Measurements from ENCODE around the gene STOM. TPM values are rescaled to one million over a fixed set of nuclear protein-coding genes. Genes with fewer than 3 reads are reported as not detected.

STOM gene
- total RNA-seq, 1 experiment from 2014 or later = 33.1 TPM

GRCh38 chr9:121289772-121290370, 80.2 kb downstream of the STOM start:
- TF ChIP-seq CTCF (IDR thresholded peaks at IDR 0.05; ENCODE audit: insufficient read depth in 1 of 2, low read depth in 1 of 2, low read length in 1 of 2, severe bottlenecking in 1 of 2, unreplicated experiment in 1 of 2) = no peak
- H3K27me3 Mint-ChIP-seq (ENCODE audit: insufficient read depth, unreplicated experiment) = no peaks in the 10 kb centered on the region

GRCh38 chr9:121289026-121289771, 80.9 kb downstream of the STOM start:
- Mint-ChIP-seq H3K27ac (ENCODE audit: unreplicated experiment) (peak overlapping the region; percentile 99), H3K4me1 (ENCODE audit: low read depth, unreplicated experiment) (peaks cover 39% of the 10 kb centered on the region), H3K36me3 (ENCODE audit: insufficient read depth, unreplicated experiment) (peaks cover 7% of the 10 kb centered on the region), H3K9me3 (ENCODE audit: unreplicated experiment) (no peaks in the 10 kb centered on the region), H3K27me3 (ENCODE audit: insufficient read depth, unreplicated experiment) (no peaks in the 10 kb centered on the region), H3K4me3 (ENCODE audit: unreplicated experiment) (peak overlapping the region; percentile 28)
- Histone ChIP-seq H3K9me3 (no peaks in the 10 kb centered on the region), H3K4me3 (ENCODE audit: low read depth, low read length) (no peak overlapping the region), H3K27me3 (replicated peaks; ENCODE audit: control insufficient read depth, insufficient read depth, low read length) (no peaks in the 10 kb centered on the region), H3K4me1 (peaks cover 48% of the 10 kb centered on the region), H3K36me3 (ENCODE audit: control insufficient read depth, insufficient read depth, low read length) (peaks cover 1% of the 10 kb centered on the region; the same call in 1 of the 2 replicates)
- intact Hi-C loops (cut with micrococcal nuclease; ENCODE audit: unreplicated experiment) = loop anchor here (1.0 kb wide), 1 partner anchor 9 kb away; no protein-coding TSS in a partner anchor
- POLR2A ChIA-PET = interaction anchor here (0.9 to 1.5 kb wide), 2 partner anchors 21 to 31 kb away, joined by 3 read pairs; partner anchors contain the start of gene GSN
- BruUV-seq (replicated peaks) = no TSS peak
- DNase-seq = peak; percentile 73 to 86
- CTCF ChIA-PET = interaction anchor here (0.5 to 1.3 kb wide), 3 partner anchors 11 to 87 kb away, joined by 3 to 11 read pairs (median 5); partner anchors contain the start of gene GSN
- TF ChIP-seq CTCF (IDR thresholded peaks at IDR 0.05; ENCODE audit: insufficient read depth in 1 of 2, low read depth in 1 of 2, low read length in 1 of 2, severe bottlenecking in 1 of 2, unreplicated experiment in 1 of 2) = no peak

More at GRCh38 chr9:121289772-121290370, 80.2 kb downstream of the STOM start:
- H3K9me3 Mint-ChIP-seq (ENCODE audit: unreplicated experiment) = no peaks in the 10 kb centered on the region
- H3K27ac Mint-ChIP-seq (ENCODE audit: unreplicated experiment) = peak overlapping the region; percentile 99
- ChIA-PET POLR2A (interaction anchor here (0.6 to 1.5 kb wide), 3 partner anchors 9 to 30 kb away, joined by 3 to 4 read pairs (median 3); partner anchors contain the start of gene GSN), CTCF (interaction anchor here (1.1 to 1.3 kb wide), 2 partner anchors 12 to 22 kb away, joined by 5 to 11 read pairs; partner anchors contain the start of gene GSN)
- intact Hi-C loops (cut with micrococcal nuclease; ENCODE audit: unreplicated experiment) = loop anchor here (1.0 kb wide), 1 partner anchor 8 kb away; no protein-coding TSS in a partner anchor
- H3K4me1 Mint-ChIP-seq (ENCODE audit: low read depth, unreplicated experiment) = peaks cover 34% of the 10 kb centered on the region
- peaks cover 47% of the 10 kb centered on the region for H3K4me1 ChIP-seq
- peaks cover 7% of the 10 kb centered on the region for H3K36me3 Mint-ChIP-seq (ENCODE audit: insufficient read depth, unreplicated experiment)
- BruUV-seq (replicated peaks) = no TSS peak
- H3K4me3 ChIP-seq (ENCODE audit: low read depth, low read length) = no peak overlapping the region
- peak in 1 of 2 experiments; percentile 14 for DNase-seq
- H3K4me3 Mint-ChIP-seq (ENCODE audit: unreplicated experiment) = peak overlapping the region; percentile 28
- no peaks in the 10 kb centered on the region; the same call in 1 of the 2 replicates for H3K36me3 ChIP-seq (ENCODE audit: control insufficient read depth, insufficient read depth, low read length)
- no peaks in the 10 kb centered on the region for H3K9me3 ChIP-seq
- no peaks in the 10 kb centered on the region for H3K27me3 ChIP-seq (replicated peaks; ENCODE audit: control insufficient read depth, insufficient read depth, low read length)

Other genes starting within 250 kb of the STOM start
- gene RAB14, start 168.4 kb downstream of the STOM start, total RNA-seq (2022) = 70.3 and 73.2 TPM in 2 replicates
- gene GSN, start 102.1 kb downstream of the STOM start, total RNA-seq (2022) = 99.6 and 100 TPM in 2 replicates
- gene GGTA1, start 129.6 kb upstream of the STOM start, total RNA-seq (2022) = not detected in 2 replicates